HG03521 (cell line): ENCODE data around the gene FGG.

Experiments
- ATAC-seq: cut with Tn5 transposase; IDR thresholded peaks from one replicate; pipeline ENCODE4 v1.9.1; 2021; ENCODE audit warnings: mild to moderate bottlenecking, moderate library complexity; ENCODE audit not compliant: unreplicated experiment

FGG gene

GRCh38 chr4:154612472-154613414 is at the start of gene FGG:
Gene FGG, minus strand, starts transcription at chr4:154612656. Its CDS starts 47 bp downstream, at chr4:154612609.
- no peak for ATAC-seq

- ATAC-seq, result no peak
Observed at GRCh38 chr4:154660052-154660451, 47.6 kb upstream of the FGG start.

- no peak for ATAC-seq
Observed at GRCh38 chr4:154658680-154659405, 46.4 kb upstream of the FGG start.

- no peak for ATAC-seq
Observed at GRCh38 chr4:154643493-154643892, 31.0 kb upstream of the FGG start.

- ATAC-seq, result no peak
Observed at GRCh38 chr4:154642373-154643009, 30.0 kb upstream of the FGG start.

GRCh38 chr4:154640999-154641398 is 28.5 kb upstream of the FGG start:
- ATAC-seq, result no peak

- ATAC-seq, result no peak
Observed at GRCh38 chr4:154634058-154634457, 21.6 kb upstream of the FGG start.

- no peak for ATAC-seq
Observed at GRCh38 chr4:154631828-154632227, 19.4 kb upstream of the FGG start.

GRCh38 chr4:154630324-154630723 is 17.9 kb upstream of the FGG start:
- ATAC-seq, result no peak

GRCh38 chr4:154626793-154627484 is 14.5 kb upstream of the FGG start:
- peak; percentile 96 for ATAC-seq

- no peak for ATAC-seq
Observed at GRCh38 chr4:154625971-154626370, 13.5 kb upstream of the FGG start.

- no peak for ATAC-seq
Observed at GRCh38 chr4:154623995-154624394, 11.5 kb upstream of the FGG start.

- ATAC-seq, result no peak
Observed at GRCh38 chr4:154623436-154623835, 11.0 kb upstream of the FGG start.

- ATAC-seq, result no peak
Observed at GRCh38 chr4:154622598-154622997, 10.1 kb upstream of the FGG start.

- no peak for ATAC-seq
Observed at GRCh38 chr4:154620111-154620510, 7.7 kb upstream of the FGG start.

GRCh38 chr4:154618708-154619315 is 6.4 kb upstream of the FGG start:
- peak; percentile 58 for ATAC-seq

GRCh38 chr4:154617820-154618317 is 5.4 kb upstream of the FGG start:
- no peak for ATAC-seq

- ATAC-seq, result peak; percentile 93
Observed at GRCh38 chr4:154616731-154617130, 4.3 kb upstream of the FGG start.

GRCh38 chr4:154616287-154616686 is 3.8 kb upstream of the FGG start:
- ATAC-seq, result no peak

- no peak for ATAC-seq
Observed at GRCh38 chr4:154615211-154615610, 2.8 kb upstream of the FGG start.
